ENCODE measurements around the gene CHD9NB.
A peak's percentile ranks its signal among the peaks of the same experiment; 100 is the strongest.

CHD9NB gene

GRCh38 chr16:53065461-53066061 lies 12.9 kb upstream of the CHD9NB start:
- no peak overlapping the region for H3K4me3 ChIP-seq (ENCODE audit: low read depth, low read length)
- TF ChIP-seq CTCF (IDR thresholded peaks at IDR 0.05; ENCODE audit: borderline replicate concordance, insufficient read depth, low read depth, low read length) = no peak

GRCh38 chr16:53064081-53064578 lies 11.4 kb upstream of the CHD9NB start:
- no peak for TF ChIP-seq CTCF (IDR thresholded peaks at IDR 0.05; ENCODE audit: borderline replicate concordance, insufficient read depth, low read depth, low read length)
- no peak overlapping the region for H3K4me3 ChIP-seq (ENCODE audit: low read depth, low read length)

GRCh38 chr16:53061701-53062159 lies 9.0 kb upstream of the CHD9NB start:
- H3K4me3 ChIP-seq (ENCODE audit: low read depth, low read length) = no peak overlapping the region
- 0 out of 2 replicates have a peak, but pooled peaks have one; percentile 15 for TF ChIP-seq CTCF (IDR thresholded peaks at IDR 0.05; ENCODE audit: borderline replicate concordance, insufficient read depth, low read depth, low read length)

GRCh38 chr16:53061256-53061655 lies 8.6 kb upstream of the CHD9NB start:
- TF ChIP-seq CTCF (IDR thresholded peaks at IDR 0.05; ENCODE audit: borderline replicate concordance, insufficient read depth, low read depth, low read length) = no peak
- H3K4me3 ChIP-seq (ENCODE audit: low read depth, low read length) = no peak overlapping the region

- H3K4me3 ChIP-seq (ENCODE audit: low read depth, low read length) = no peak overlapping the region
- TF ChIP-seq CTCF (IDR thresholded peaks at IDR 0.05; ENCODE audit: borderline replicate concordance, insufficient read depth, low read depth, low read length) = no peak
Measured at GRCh38 chr16:53059672-53060071, 7.0 kb upstream of the CHD9NB start.

- no peak overlapping the region for H3K4me3 ChIP-seq (ENCODE audit: low read depth, low read length)
- no peak for TF ChIP-seq CTCF (IDR thresholded peaks at IDR 0.05; ENCODE audit: borderline replicate concordance, insufficient read depth, low read depth, low read length)
Measured at GRCh38 chr16:53058882-53059281, 6.2 kb upstream of the CHD9NB start.

GRCh38 chr16:53058441-53058840 lies 5.7 kb upstream of the CHD9NB start:
- no peak for TF ChIP-seq CTCF (IDR thresholded peaks at IDR 0.05; ENCODE audit: borderline replicate concordance, insufficient read depth, low read depth, low read length)
- H3K4me3 ChIP-seq (ENCODE audit: low read depth, low read length) = no peak overlapping the region
